NCI-H526 treated with DMSO at 0.1 percent for 48 hours (cell line): ENCODE measurements around the gene IQGAP3.
A peak's percentile ranks its signal among the peaks of the same experiment; 100 is the strongest.
"Not testable (repeated sequence)": the region's sequence is repeated elsewhere in the genome, so short reads cannot be mapped to it uniquely, and the experiment has no call there.

Experiments
- DNase-seq: peaks from one replicate; lab custom pipeline; 2025; lab: John Stamatoyannopoulos, UW

Gene IQGAP3

GRCh38 chr1:156594190-156594589 lies 21.8 kb upstream of the IQGAP3 start:
- no peak for DNase-seq

GRCh38 chr1:156593661-156593989 lies 21.3 kb upstream of the IQGAP3 start:
- no peak for DNase-seq

GRCh38 chr1:156592910-156593660 lies 20.7 kb upstream of the IQGAP3 start:
- no peak for DNase-seq

GRCh38 chr1:156592158-156592909 lies 20.0 kb upstream of the IQGAP3 start:
- no peak for DNase-seq

GRCh38 chr1:156591432-156592157 lies 19.2 kb upstream of the IQGAP3 start, which contains the start of gene NAXE:
Gene NAXE (plus strand): TSS chr1:156591776. CDS start chr1:156591805, 29 bp downstream.
- DNase-seq: peak; percentile 77

- peak; percentile 71 for DNase-seq
Observed at GRCh38 chr1:156591181-156591431, 18.7 kb upstream of the IQGAP3 start.

GRCh38 chr1:156590326-156591180 lies 18.2 kb upstream of the IQGAP3 start:
- no peak for DNase-seq

GRCh38 chr1:156589546-156589945 lies 17.2 kb upstream of the IQGAP3 start:
- DNase-seq: no peak

GRCh38 chr1:156587927-156588326 lies 15.6 kb upstream of the IQGAP3 start:
- not testable (repeated sequence) for DNase-seq

GRCh38 chr1:156586892-156587477 lies 14.6 kb upstream of the IQGAP3 start:
- no peak for DNase-seq

- DNase-seq: no peak
Observed at GRCh38 chr1:156586323-156586722, 14.0 kb upstream of the IQGAP3 start.

- DNase-seq: peak; percentile 52
Observed at GRCh38 chr1:156584813-156585212, 12.4 kb upstream of the IQGAP3 start.

GRCh38 chr1:156583821-156584622 lies 11.7 kb upstream of the IQGAP3 start:
- peak; percentile 88 for DNase-seq

- DNase-seq: no peak
Observed at GRCh38 chr1:156582388-156583017, 10.1 kb upstream of the IQGAP3 start.

- DNase-seq: no peak
Observed at GRCh38 chr1:156581661-156582387, 9.5 kb upstream of the IQGAP3 start.

- no peak for DNase-seq
Observed at GRCh38 chr1:156579472-156579871, 7.1 kb upstream of the IQGAP3 start, which contains the start of gene TTC24. Gene TTC24 (plus strand): TSS chr1:156579723. CDS start chr1:156581365, 1,642 bp downstream.

GRCh38 chr1:156578055-156578454 lies 5.7 kb upstream of the IQGAP3 start:
- DNase-seq: no peak

GRCh38 chr1:156577550-156577949 lies 5.2 kb upstream of the IQGAP3 start:
- no peak for DNase-seq

- no peak for DNase-seq
Observed at GRCh38 chr1:156574039-156574633, 1.8 kb upstream of the IQGAP3 start.
